Measurements from ENCODE around the gene PDYN.

The PDYN gene

DNA sequence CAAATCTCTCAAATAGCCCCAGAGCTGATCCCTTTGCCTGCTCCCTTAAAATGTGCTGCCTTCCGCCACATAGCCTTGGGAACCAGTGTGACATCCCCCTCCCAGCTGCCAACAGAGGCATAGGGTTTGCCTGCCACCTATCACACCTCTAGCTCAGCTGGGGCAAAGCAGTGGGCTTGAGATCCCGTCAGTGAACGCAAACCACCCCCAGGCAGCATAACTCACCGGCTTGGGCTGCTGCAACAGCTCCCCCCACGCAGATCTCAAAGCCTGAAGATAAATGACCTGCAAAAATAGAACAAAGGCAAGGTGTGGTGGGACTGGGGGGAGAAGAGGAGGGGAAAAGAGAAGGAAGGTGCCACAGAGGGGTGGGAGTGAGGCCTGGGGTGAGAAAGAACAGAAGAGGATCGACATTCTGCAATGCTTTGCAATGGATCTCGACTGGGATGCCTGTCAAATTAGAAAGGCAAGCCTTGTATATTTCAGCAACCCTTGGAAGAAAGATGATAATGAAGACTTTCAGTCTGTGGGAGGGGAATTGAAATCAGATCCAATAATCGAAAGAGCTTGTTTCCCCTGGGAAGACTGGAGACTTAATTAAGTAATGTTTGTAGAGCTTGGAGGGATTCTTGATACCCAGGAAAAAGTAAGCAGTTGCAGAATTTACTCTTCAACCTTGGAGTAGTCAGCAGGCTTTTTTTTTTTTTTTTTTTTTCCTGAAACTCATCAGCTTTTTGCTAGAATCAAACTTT lies 1.3 kb downstream of the PDYN start:
- no peak for FAIRE-seq

DNA sequence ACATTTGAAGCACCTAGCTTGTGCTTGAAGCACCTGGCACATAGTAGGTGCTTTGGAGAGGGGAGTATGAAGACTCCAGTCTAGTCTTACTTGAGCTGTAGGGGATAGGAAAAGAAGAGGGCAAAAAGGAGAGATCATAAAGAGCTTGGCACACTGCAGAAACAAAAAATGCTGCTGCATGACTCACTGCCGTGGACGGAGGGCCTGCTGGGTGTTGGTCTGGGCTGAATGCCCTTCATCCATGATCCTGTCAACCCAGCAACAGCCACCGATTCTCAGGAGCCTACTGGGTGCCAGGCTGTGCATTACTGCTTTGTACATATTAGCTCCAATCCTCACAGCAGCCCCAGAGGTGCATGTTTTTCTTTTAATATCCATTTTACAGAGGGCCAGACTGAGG lies 6.0 kb downstream of the PDYN start:
- FAIRE-seq = no peak

DNA sequence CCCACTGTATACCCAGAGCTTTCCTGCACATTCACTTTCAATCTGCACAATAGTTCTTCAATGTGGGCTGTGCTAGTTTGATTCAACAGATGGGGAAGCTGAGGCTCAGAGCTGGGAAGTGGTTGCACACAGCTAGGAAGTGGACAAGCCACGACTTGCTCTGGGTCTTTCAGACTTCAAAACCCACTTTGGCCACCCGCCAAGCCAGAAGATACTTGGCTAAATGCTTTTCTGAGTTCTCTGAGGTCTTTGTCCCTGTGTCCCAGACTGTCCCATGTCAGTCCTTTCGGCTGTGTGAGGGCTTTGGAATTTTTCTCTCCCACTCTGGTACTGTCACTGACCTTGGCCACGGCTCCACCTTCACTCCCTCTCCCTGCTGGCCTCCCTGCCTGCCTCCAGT lies 10.6 kb downstream of the PDYN start:
- FAIRE-seq = no peak

DNA sequence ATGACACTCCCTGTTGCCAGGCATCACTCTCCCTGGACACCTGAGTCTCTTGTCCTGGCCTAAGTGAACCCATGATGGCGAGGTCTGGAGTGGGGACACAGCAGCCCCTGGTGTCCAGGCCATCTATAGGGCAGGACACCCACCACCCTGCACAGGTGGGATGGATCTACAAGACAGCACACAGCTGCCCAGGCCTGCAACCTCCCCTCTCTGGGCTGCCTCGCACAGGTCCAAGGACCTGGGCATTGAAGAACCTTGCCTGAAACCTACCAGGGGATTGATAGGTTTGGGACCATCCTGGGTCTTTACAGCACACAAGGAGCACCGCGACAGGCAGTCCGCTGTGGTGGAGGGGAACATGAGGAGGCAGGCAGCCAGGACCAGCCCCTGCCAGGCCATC lies 11.2 kb downstream of the PDYN start:
- FAIRE-seq = no peak

DNA sequence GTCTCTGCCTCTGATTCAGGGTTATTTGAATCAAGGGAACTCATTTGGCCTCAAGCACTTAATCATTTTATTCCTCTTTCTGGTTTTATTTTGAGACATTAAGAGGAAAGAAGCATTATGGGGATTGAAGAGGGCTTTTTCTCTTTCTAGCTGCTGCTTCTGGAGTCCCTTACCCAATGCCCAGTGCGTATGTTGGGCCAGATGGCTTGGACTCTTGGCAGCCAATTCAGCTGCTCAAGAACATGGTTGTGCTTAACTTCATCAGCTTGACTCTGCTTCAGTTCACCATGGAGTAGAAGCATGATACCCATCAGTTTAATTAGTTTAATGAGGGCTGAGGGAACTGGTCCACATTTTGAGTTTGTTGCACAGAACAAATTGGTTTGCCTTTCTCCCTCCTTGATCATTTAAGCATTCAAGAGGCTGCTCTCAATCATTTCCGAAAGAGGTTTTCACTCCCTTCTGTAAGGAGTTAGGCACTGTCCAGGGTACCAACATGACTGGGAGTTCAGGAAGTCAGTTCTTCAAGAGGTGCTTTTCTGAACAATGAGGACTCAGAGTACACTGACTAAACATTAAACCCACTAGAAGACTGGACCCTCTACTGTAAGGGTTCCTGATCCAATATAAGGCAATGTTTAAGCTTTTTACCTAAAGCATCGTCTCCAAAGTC lies 14.6 kb downstream of the PDYN start:
- no peak for FAIRE-seq

DNA sequence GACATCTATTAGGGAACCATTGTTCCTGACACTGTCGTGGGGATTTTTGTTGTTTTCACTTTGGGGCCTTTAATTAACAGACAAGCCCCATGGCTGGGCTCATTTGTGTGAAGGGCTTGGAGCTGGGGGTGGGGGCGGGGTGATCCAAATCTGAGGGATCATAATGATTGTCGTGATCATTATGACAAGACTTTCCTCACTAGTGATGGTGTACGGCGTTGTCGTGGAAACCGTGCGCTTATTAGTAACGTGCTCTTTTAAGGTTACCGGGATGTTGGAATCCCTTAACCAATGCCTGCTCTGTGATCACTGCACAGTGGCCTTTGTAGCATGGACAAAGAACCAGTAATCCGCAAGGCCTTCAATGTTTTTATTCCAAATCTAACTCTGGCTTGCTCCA lies 18.6 kb downstream of the PDYN start:
- no peak for FAIRE-seq

DNA sequence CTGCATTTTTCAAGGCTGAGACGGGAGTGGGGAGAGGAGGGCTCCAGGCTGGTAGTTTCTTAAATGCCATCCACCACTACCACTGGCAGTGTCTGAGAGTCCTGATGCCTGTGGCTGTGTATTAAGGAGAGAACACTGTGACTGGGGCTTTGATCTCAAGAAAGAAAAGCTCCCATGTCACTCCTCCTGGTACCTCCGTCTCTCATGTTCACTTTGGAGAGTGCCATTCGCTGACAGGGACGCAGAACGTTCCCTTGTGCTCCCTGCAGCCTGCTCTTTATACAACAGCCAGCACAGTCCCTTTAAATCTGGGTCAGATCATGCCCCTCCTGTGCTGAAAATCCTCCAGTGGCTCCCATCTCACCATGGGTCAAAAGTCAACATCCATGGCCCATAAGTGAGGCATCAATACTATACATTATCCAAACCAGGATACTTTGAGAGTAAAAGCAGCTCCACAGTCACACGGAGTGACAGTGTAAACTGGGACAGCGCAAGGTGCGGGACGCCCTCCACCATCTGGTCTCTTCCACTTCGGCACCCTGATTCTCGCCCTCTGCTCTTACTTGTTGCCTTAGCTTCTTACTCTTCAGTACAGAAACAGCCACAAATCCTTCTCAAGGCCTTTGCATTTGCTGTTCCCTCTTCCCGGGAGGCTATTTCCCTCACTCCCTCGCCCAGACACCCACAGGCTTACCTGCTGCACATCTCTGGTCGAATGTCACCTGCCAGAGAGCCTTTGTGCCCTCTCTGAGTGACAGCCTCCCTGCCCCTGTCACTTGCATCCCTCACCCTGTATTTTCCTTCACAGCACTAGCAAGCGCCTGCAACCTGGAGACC lies 20.0 kb downstream of the PDYN start:
- FAIRE-seq = no peak

DNA sequence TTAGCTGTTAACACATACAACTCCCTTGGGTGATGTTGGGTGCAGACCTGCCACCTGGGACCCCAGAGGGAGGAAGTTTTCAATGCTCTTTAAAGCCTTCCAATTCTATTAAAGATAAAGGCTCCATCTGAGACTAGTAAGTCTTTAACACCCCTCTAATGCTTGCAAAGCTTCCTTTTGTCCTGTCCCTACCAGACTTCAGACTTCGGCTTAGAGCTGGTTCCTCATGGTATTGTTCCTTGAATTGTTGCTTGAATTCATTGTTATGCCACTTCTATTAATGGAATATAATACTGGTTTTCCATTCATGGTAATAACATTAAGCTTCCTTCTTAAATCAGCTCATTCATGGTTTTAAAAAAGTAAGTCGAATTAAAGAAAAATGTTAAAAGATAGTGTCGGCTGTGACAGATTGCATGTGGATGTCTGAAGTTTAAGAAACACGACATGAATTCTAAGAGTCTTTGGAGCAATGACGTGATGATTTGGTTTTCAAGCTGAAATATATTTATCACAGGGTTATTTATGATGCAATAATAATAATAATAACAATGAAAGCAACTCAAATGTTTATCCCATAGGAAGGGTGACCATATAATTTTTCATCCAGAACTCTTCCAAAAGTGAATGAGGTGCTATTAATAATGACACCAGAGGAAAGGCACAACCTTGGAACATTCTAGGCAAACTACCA lies 21.8 kb downstream of the PDYN start:
- no peak for FAIRE-seq

DNA sequence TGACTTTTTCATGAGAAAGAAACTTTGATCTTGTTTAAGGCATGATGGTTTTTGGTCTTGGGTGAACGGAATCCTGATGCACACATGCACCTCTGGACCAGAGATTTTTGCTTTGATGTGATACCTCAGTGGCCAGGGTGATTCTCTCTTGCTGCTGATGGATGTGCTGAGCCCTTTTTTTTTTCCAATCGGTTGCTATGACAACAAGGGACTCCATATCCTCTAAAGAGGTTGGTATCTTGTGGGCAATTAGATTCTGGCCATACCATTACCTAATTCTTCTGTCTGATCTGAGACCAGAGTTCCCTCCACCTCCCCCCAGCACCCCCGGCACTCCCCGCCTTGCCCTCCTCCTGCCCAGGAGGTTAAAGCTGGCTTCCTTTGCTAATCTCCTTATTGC lies 24.9 kb downstream of the PDYN start:
- FAIRE-seq = no peak

DNA sequence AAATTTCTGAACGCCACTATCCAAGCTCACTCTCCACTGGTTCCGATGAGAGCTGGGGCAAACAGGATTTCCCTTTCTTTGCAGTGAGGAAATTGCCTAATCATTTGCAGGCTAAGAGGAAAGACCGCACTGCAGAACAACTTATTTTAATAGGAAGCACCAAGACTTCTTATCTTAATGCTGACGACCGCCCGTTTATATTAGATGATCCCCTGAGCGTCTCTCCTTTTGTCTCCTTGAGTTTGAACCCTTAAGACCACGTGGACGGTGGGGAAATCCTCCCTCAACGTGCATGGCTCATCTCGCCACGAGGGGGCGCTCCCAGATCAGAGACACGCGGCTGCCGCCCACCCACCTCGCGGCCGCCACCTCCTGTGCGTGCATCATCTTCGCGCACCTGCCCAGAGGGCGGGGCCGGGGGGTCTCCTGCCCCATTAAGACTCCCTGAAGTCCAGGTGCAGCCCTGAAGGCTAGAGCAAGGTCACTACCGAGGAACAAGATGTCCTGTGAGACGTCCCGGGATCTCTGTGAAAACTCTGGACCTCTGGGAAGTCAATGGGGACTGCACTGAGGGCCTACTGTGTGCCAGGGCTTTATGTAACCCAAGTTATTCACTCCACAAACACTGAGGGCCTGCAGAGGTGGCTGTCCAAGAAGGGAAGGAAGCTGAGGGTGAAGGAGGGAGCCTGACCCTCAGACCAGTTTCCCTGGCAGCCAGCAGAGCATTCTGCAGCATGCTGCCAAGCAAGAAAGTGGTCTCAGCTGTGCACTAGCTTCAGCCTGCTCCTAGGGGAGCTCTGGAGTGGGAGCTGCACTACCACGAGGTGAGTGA lies 28.1 kb downstream of the PDYN start:
- FAIRE-seq = no peak

DNA sequence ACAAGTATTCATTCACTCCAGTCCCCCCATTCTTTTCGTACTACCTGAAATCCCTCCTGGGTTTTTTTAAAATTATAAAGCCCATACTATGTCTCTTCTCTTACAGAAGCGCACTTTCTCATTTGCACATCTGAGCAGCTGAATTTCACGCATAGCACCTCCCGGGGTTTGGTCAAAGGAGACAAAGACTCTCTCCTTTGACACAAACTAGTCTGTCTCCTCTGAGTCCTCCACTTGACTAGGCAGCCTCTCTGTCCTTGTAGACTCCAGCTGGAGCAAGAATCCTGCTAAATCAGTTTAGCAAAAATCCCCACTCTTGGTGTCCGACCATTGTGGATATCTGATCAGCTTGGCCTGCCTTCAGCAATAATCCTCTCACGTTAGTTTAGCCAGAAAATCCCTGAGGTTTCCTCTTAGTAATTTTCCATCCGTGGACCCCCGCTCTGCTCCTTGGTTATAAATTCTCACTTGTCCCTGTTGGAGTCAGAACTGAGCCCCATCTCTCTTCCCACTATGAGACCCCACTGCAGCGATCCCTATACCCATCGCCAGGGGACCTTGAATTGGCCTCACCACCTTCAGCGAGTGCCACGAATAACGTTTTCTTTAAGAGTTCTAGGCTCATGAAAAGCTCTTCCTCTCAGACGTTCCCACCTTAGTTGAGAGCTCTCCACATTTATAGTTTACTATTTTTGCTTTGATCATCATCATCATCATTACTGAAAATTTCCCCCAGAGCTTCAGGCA lies 29.0 kb downstream of the PDYN start:
- FAIRE-seq = no peak

DNA sequence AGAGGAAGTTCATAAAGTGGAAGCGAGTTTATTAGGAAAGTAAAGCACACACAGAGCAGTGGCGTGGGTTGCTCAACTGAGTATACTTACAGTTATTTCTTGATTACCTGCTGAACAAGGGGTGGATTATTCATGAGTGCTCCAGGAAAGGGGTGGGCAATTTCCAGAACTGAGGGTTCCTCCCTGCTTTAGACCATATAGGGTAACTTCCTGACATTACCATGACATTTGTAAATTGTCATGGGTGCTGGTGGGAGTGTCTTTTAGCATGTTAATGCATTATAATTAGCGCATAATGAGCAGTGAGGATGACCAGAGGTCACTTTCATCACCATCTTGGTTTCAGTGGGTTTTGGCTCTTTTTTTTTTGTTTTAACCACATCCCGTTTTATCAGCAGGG lies 29.8 kb downstream of the PDYN start:
- no peak for FAIRE-seq

DNA sequence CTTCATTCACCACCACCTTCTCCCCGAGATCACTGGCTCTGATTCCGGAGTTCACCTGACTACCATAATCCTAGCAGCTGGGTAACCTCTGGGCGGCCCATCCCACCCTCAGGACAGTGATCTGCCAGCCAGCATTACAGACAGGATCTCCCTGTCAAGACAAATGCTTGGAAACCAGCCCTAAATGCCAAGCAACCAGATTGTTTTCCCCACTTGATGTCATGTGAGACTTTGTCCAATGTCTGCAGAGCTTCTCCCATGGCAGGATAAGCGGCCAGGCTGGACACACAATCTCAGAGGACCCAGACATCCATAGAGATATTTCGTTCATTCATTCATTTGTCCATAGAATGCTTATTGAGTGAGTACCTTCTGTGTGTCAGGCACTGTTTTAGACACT lies 32.5 kb downstream of the PDYN start:
- FAIRE-seq = no peak

DNA sequence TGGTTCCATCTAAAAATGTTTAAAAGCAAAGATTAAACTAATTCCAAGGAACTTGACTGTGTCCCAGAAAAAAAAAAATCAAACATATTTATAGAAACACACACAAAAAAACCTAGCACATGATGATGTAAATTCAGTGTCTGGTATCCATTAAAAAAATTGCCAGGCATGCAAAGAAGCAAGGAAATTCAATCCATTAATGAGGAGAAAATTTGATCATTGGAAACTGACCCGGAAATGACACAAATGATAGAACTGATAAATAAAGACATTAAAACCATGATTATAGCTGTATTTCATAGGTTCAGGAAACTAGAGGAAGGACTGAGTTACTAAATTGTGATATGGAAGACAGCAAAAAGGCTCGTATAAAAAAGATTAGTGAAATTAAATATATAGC lies 34.7 kb downstream of the PDYN start:
- no peak for FAIRE-seq

DNA sequence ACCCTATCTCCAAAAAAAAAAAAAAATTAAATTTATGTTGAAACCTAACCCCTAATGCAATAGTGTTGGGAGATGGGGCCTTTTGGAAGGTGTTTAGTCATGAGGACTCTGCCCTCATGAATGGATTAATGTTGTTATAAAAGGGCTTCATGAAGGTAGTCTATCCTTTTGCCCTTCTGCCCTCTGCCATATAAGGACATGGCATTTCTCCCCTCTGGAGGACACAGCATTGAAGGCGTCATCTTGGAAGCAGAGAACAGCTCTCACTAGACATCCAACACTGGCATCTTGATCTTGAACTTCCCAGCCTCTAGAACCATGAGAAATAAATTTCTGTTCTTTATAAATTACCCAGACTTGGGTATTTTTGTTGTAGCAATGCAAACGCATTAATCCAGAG lies 35.4 kb downstream of the PDYN start:
- FAIRE-seq = no peak

DNA sequence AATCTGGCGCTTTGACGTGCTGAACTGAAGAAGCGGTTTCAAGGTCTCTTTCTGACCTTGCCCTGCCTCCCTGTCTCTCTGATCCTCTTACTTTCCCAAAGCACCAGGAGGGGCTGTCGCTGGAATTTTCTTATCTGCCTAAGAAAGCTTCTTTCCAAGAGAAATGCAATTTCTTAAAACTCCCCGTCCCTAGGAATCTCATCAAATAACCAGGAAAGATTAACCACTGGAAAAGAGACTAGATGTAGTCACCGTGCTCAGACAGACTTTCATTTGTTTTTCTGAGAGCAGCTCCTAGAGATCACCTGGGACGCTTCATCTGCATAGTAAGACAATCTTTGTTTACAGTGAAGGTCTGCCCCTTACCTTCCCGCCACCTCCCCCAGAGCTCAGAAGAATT lies 38.6 kb downstream of the PDYN start:
- no peak for FAIRE-seq

DNA sequence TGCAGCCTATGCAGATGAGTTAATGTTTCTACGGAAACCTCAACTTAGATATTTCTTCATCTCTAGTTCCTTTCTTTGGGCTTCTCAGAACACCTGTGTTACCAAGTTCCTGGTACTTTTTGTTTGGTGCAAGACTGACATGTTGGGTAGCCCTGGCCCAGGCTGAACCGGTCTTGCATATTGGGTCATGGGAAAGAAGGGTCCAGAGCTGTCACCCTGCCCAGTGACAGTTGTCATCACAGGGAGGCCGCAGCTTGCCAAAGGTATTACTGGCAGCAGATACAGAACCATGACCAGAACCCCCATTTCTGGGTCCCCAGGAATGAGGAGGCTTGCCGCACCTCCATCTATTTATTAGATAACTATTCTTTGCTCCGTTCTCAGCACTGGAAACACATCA lies 40.2 kb downstream of the PDYN start:
- no peak for FAIRE-seq

DNA sequence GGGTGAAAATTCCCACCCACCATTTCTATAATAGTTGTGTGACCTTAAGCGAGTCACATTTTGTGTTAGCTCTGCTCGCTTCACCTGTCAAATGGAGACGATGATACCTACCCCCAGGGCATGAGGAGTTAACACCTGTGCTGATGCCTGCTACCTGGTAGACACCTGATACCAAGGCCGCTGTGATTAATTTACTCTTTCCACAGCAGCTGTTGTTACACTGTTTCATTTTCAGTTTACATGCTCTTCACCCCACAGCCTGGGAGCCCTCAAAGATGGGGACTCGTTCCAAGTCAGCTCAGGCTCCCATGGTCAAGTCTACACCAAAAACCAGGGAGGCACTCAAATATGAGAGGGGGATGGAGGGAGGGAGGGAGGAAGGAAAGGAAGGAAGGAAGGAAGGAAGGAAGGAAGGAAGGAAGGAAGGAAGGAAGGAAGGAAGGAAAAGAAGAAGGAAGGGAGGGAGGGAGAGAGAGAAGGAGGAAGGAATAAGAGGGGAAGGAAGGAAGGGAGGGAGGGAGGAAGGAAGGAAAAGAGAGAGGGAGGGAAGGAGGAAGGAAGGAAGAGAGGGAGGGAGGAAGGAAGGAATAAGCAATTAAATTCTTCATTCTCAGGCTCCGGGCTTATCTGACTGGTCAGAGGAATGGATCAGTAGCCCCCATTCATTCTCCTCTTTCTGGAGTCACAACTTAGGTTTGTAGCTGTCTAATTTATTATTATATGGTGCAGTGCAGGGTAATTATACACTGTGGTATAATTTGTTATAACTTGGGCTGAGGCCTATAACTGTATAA lies 40.9 kb downstream of the PDYN start:
- FAIRE-seq = no peak

DNA sequence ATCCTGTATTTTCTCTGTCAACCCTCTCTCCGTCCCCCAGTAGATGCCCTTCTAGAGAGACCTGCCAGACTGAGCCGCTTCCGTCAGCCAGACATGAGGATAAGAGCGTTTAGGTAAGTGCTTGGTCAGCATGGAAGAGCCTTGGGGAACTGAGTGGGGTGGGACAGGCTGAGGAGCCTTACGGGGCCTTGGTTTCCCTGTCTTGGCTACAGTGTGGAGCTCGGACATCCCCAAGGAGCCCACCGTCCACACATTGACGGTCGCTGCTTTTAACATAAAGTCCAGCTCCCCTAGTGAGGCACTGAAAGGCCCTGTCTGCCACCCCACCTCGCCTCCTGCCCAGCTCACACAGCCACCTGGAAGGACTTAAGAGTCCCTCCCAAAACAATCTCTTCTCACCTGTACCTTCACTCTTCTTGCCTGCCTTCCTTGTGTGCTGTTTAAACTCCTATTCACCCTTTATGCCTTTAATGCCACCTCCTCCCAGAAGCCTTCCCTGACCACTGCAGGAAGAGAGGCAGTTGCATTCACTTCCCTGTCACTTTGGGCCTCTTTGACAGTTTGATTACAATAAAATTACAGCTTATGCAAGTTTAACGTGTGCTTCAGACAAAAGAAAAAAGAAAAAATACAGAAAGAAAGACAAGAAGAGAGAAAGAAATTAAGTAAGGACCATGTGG lies 42.3 kb downstream of the PDYN start:
- no peak for FAIRE-seq

DNA sequence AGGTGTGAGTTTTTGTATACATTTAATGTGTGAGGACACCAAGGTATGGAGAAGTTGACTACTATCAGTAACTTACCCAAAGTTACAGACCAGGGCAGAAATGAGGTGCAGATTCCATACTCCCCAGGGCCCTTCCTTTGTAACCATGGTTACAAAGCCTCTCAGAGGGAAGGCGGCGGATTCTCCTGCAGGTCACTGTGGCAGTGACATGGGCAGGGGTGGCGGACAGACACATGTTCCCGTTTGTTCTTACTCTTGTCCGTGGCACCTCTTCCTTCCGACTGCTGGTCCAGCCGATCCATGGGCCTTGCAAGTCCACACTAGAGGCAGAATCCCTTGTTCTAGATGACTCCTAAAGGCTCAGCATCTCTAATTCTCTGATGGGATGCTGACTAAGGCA lies 43.0 kb downstream of the PDYN start:
- no peak for FAIRE-seq
